Hematopoietic multipotent progenitor cell (in vitro differentiated cells): ENCODE data around the gene PARP14. TPM values are rescaled to one million over a fixed set of nuclear protein-coding genes. Genes with fewer than 3 reads are reported as not detected.
"Not testable (repeated sequence)": the region's sequence is repeated elsewhere in the genome, so short reads cannot be mapped to it uniquely, and the experiment has no call there.

Source experiments
- DNase-seq, 3 donors: peaks; one replicate each; pipeline ENCODE4 v3.0.0-alpha.2; 2011 to 2015; ENCODE audit warnings: low read depth in 2 of 3, low spot score in 2 of 3
- total RNA-seq: library from RNA; depleted of rRNA; stranded (reverse); fragments of >200 nt; gene quantifications from one replicate; pipeline ENCODE4 v1.2.3, GENCODE V29; 2012

The PARP14 gene
- total RNA-seq, 1 donor, result 75.4 TPM

- no peak for DNase-seq
Observed at GRCh38 chr3:122719273-122719921, 38.8 kb downstream of the PARP14 start.

GRCh38 chr3:122725106-122725505, 44.5 kb downstream of the PARP14 start:
- DNase-seq, result no peak

- DNase-seq, result no peak
Observed at GRCh38 chr3:122727294-122727693, 46.7 kb downstream of the PARP14 start.

- no peak for DNase-seq
Observed at GRCh38 chr3:122727766-122728165, 47.1 kb downstream of the PARP14 start.

GRCh38 chr3:122728186-122728585, 47.5 kb downstream of the PARP14 start:
- no peak for DNase-seq

- DNase-seq, result no peak
Observed at GRCh38 chr3:122728756-122729514, 48.3 kb downstream of the PARP14 start.

- DNase-seq, result peak in 1 of 3 donors; percentile 3
Observed at GRCh38 chr3:122730240-122730639, 49.6 kb downstream of the PARP14 start.

GRCh38 chr3:122732682-122733525, 52.3 kb downstream of the PARP14 start:
- DNase-seq, result not testable (repeated sequence)

GRCh38 chr3:122739172-122739571, 58.5 kb downstream of the PARP14 start:
- DNase-seq, result no peak

- DNase-seq, result no peak
Observed at GRCh38 chr3:122742234-122742633, 61.6 kb downstream of the PARP14 start.

GRCh38 chr3:122743581-122744120, 63.0 kb downstream of the PARP14 start:
- no peak for DNase-seq

GRCh38 chr3:122745369-122746021, 64.9 kb downstream of the PARP14 start:
- DNase-seq, result no peak

- DNase-seq, result not testable (repeated sequence)
Observed at GRCh38 chr3:122747295-122747694, 66.7 kb downstream of the PARP14 start.

GRCh38 chr3:122748347-122748746, 67.7 kb downstream of the PARP14 start:
- DNase-seq, result no peak

GRCh38 chr3:122754929-122755328, 74.3 kb downstream of the PARP14 start:
- DNase-seq, result peak; percentile 6 to 64 (median 41)

- no peak for DNase-seq
Observed at GRCh38 chr3:122755491-122755890, 74.9 kb downstream of the PARP14 start.

GRCh38 chr3:122758877-122759560, 78.4 kb downstream of the PARP14 start:
- DNase-seq, result no peak

- DNase-seq, result no peak
Observed at GRCh38 chr3:122760453-122761271, 80.0 kb downstream of the PARP14 start.

GRCh38 chr3:122766430-122766829, 85.8 kb downstream of the PARP14 start:
- DNase-seq, result no peak
